COLO829 (cell line): ENCODE measurements around the gene SLC25A45.
"Not testable (repeated sequence)": the region's sequence is repeated elsewhere in the genome, so short reads cannot be mapped to it uniquely, and the experiment has no call there.

Experiments used
- DNase-seq: peaks from one replicate; pipeline ENCODE4 v3.0.0; 2012; ENCODE audit warnings: low spot score

Gene SLC25A45

DNA sequence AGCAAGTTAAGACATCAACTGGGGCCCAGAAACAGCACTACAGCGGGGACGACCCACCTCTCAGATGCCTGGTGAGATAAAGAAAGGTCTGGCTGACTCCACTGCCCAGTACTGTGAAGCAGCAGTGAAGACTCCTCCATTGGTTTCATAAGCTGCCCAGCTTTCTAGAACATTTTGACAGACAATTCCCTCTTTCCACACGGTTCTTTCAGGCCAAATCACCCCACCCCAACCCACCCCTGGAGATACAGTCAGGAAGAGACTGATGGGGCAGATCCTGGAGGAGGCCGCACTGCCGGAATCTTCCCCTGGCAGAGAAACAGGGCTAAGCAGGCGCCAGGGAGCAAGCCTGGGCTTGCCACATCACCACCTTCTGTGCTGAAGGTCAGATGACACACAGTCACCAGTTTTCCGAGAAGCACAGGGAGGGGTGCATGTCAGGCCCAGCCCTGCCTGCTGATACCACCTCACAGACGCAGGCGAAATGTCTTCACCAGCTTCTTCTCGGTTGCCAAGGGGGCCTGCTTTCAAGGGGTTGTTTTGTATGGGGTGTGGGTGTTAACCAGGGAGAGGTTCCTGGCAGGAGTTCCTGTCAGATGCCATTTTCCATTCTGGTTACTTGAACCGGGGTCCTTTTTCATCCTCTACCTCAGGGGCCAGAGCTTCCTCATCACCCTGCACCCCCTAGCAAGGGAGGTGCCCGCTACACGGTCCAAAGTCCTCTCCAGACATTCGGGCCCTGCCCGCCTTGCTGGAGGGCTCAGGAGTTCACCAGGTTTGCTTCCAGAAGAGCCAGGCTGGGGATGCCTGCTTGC lies 38.7 kb upstream of the SLC25A45 start:
- peak; percentile 70 for DNase-seq

DNA sequence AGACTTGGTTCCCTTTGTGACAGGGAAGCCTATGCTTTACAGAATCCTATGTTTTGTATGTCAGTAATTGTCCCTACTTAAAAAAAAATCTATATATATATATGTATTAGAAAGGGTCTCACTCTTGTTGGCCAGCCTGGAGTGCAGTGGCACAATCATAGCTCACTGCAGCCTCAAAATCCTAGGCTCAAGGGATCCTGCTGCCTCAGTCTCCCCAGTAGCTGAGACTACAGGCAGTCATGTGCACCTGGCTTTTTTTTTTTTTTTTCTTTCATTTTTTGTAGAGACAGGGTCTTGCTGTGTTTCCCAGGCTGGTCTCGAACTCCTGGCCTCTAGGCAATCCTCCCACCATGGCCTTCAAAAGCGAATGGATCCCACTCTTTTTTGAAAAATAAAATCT lies 38.1 kb upstream of the SLC25A45 start:
- DNase-seq, result no peak

DNA sequence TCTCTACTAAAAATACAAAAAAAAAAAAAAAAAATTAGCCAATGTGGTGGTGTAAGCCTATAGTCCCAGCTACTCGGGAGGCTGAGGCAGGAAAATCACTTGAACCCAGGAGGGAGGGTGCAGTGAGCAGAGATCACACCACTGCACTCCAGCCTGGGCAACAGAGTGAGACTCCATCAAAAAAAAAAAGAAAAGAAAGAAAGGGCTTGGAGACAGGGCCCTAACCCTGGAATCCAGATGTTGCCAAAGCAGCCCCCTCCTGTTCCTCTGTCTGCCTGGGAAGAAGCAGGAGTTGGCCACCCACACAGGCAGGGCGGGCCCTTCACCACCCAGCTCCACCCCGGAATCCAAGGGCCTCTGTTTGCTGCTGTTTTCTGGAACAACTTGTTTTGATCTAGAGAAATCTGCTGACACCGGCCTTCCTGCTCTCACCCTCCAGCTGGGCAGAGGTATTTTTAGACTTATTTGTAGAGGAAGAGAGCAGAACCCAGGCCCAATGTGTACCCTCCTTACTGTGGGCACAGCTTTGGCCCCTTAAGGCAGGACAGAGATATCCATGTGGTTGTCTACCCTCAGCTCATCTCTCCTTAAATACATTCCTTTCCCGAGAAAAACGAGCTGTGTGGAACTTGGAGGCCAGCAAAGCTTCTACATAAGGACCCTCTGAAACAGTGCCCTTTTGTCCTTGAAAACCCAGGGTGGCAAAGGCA lies 37.5 kb upstream of the SLC25A45 start:
- peak; percentile 72 for DNase-seq

DNA sequence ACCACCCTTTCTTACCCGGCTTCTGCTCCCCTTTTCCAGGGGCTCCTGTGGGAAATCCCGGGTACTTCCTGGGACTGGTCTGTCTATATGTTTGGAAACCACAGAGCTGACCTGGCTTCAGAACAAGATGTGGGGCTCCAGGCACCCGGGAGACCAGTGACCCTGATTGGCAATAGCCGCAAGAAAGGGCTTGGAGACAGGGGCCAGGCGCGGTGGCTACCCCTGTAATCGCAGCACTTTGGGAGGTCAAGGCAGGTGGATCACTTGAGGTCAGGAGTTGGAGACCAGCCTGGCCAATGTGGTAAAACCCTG lies 37.0 kb upstream of the SLC25A45 start:
- no peak for DNase-seq

DNA sequence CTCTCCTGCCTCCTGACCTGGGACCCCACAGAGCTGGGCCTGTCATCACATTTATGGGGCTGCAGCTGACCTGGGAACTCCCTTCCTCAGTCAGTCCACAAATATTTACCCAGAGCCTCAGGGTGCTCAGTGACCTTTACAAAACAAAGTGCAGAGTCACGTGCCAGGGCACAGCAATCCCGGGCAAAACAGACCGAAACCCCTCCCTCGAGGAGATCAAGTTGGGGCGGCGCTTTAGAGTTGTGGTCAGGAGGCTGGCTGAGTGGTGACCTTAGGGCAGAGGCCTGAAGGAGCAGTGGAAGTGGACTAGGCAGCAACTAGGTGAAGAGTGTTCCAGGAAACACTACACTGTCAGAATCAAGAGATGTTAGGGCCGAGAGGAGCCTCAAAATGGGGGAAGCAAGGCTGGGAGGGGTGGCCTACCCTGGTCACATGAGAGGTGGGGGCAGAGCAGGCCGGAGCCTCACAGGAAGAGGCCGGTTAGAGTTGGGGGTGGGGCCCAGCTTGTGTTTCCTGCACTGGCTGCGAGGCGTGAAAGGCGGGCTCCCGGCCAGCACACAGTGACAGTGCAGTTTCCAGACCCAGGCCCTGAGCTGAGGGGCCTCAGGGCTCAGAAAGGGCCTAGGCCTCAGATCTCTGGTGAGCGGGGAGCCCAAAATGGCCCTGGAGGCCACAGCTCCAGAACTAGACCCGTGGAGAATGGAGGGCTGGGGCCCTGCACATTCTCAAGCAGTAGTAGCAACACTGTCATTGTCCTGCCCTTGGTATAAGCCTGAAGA lies 36.4 kb upstream of the SLC25A45 start:
- peak; percentile 92 for DNase-seq

DNA sequence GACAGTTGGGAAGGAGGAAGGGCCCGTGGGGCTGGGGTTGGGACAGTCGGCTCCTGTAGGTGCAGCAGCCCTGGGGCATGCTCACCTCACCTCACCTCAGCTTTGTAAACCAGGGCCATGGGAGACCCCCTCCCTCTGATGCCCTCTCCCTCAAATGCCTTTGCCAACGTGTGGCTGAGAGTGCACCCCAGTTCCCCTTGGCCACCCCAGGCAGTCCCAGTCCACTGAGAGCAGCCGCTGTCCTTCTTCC lies 35.9 kb upstream of the SLC25A45 start:
- no peak for DNase-seq

DNA sequence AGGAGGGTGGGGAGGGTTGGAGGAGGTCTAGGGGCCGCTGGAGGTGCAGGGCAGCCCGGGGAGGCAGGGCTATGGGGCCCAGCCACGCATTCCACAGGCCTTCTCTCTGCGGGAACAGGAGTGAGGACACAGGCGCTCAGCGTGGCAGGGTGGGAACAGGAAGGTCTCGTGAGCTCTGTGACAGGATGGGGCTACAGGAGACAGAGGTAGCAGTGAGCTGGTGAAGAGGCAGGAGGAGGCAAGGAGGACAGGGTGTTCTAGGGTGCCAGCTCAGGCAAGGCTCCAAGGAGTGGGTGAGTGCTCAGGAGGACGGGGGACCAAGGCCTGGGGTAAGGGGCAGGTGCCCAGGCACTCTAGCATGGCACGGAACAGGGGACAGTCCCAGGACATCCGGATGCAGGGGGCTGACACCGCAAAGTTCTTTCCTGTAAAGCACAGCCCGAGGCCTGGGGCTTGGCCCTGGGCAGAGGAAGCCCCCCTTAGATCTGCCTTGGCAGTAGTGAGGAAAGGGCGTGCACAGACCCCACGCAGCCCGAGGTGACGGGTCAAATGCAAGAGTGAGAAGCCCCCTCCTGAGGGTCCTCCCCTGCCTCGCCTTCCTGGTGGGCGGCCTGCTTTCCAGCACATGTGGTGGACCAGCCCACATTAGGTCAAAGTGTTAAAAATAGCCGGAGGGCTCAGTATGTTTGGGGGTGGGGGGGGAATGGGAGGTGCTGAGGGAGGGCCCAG lies 35.4 kb upstream of the SLC25A45 start:
- no peak for DNase-seq

DNA sequence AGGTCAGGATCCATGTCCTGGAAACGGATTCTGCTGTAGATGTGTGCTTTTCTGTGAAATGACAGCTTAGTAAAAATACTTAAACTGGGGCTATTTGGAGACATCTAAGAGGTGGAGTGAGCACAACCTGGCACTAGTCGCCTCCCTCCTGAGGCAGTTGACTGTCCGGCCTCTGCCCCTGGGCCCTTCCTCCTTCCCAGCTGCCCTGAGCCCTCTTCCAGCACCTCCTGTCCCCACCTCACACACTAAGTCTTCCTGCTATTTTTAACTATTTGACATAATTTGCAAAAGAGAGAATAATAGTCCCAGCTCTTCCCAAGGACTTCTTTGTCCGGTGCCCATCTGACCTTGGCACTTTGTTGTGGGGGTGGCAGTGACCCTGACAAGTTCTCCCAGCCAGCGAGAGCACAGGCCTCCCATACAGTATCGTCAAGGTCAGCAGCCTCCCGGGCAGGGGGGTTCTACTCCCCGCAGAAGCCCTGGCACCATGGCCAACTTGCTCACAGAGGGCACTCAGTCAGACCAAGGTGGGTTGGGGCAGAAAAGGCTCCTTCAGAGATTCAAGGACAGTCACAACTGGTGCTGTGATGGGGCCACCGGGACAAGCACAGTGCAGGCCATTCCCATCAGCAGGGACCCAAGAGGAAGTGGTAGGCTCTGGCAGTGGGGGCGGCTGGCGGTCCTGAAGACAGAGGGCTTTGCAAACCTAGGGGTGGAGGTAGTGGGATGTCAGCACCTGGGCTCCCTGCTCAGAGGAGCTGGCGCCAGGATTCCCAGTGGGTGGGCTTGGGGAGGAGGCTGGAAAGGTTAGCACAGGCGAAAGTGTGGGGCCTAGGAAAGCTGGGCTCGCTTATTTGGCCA lies 34.6 kb upstream of the SLC25A45 start:
- no peak for DNase-seq

DNA sequence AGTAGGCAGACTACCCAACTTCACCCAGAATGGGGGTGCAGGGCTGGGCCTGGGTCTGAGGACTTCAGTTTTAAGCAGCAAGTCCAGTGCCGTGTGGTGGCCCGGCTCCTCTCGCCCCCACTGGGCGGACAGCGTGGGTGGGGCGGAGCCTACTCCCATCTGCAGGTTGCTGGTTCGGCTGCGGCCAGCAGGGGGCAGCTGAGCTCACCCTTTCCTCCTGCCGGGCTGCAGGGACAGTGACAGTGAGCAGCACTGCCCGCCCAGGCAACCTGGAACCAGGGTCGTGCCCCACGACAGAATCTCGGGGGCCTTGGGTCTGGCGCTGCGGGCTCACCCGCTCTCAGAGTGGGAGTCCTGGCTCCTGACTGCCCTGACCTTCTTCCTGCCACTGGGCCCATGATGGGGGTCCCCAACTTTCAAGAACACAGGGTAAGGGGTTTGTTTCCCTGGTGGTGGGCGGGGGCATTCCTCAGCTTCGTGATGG lies 33.9 kb upstream of the SLC25A45 start:
- peak; percentile 82 for DNase-seq

DNA sequence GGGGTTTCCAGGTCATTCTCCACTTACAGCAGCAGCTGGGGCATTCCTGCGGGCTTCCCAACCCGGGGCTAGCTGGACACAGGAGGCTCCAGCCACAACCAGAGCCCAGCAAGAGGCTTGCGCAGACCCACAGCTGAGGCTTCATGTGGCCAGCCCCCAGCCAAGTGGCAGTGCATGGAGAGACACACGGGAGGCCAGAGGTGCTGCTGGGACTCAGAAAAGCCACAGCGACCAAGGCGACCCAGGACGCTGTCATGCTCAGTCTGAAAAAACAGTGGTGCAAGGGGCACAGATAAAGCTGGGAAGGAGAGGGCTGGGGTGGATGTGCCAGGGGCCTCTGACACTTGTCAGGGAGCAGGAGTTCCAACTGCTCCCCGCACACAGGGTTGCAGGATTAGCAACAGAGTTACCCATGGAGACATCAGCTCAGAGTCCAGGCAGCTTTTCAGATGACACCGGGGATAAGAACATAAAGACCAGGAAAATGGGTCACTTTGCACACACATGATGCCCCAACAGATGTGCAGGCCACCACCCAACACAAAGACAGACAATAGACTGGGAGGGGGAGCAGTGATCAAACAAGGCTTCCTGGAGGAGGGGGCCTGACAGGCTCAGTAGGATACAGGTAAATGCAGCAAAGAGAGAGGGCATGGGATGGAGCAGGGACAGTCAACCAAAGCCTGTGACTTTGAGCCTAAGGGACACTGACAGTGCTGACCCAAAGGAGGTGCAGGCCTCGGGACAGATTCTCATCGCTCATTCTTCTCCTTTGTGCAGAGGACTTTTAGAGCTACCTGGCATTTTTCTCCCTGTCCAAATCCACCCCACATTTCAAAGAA lies 33.3 kb upstream of the SLC25A45 start:
- no peak for DNase-seq

DNA sequence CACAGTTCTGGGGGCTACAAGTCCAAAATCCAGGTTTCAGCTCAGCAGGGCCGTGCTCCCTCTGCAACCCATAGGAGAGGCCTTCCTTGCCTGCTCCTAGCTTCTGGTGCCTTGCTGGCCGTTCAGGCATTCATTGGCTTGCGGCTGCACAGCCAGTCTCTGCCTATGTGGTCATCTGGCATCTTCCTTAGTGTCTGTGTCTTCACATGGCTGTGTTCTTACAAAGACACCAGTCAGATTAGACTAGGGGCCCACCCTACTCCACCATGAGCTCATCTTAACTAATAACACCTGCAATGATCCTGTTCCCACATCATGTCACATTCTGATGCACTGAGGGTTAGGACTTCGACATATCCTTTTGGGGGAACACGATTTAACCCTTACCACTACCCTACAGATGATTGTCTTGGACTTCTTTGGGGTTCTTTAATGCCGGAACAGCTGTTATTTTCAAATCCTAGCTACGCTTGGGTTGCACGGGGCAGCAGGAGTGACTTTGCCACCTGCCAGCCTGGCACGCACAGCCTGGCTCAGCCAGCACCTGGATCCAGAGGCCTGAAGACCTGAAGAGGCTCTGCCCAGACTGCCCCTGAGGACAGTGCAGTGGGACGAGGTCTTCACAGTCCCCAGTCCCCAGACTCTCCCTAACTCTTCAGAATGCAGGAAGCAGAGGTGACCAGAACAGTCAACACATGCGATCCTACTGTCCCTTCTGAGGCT lies 32.5 kb upstream of the SLC25A45 start:
- DNase-seq, result no peak

DNA sequence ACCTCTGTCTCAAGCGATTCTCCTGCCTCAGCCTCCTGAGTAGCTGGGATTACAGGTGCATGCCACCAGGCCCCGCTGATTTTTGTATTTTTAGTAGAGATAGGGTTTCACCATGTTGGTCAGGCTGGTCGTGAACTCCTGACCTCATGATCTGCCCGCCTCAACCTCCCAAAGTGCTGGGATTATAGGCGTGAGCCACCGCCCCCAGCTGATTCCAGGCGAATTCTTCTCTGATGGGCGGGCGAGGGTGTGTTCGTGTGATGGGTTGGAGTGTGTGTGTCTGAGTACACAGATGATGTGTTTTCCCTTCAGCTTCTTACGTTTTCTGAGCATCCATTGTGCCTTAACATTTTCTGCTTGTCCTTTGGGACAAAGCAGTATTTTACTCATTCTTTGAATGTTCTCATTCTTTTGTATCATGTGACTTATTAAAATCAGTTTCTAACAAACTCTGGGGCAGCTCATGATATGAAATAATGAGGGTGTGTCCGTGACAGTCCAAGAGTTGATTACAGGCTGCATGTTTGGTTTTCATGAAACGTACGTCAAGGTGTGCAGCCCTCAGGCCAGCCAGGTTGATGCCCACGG lies 30.7 kb upstream of the SLC25A45 start:
- DNase-seq, result not testable (repeated sequence)

DNA sequence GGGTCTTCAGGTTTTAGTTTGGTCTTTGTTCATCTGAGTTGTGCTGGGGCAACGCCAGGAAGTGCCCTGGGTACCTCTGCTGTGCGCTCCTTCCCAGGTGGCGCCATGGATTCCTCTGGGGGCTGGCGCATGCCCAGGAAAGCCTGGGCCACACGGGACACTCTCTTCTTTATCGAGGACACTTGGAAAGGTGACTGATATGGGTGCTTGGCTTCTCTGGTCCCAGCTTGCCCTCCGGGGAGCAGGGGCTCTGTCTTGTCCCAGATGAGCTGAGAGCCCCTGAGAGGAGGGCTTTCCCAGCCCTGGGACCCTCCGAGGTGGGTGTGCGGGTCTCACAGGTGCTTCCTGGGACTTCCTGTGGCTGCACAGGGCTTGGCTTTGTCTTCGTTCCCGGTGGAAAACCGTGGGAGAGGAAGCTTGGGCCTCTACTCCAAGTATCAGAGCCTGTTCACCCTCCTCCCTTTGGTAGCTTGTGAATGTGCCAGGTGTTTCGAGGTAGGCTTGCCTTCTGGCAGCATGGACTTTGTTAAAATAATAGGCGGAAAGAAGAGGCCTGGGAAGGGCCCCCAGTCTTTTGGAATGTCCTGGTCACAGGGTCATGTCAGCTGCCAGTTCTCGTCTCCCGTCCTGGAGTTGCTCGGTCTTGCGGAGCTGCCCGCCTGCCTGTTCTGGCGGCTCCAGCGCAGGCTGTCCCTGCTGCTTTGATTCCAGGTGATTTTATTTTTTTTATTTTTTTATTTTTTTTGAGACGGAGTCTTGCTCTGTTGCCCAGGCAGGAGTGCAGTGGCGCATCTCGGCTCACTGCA lies 30.0 kb upstream of the SLC25A45 start:
- no peak for DNase-seq

DNA sequence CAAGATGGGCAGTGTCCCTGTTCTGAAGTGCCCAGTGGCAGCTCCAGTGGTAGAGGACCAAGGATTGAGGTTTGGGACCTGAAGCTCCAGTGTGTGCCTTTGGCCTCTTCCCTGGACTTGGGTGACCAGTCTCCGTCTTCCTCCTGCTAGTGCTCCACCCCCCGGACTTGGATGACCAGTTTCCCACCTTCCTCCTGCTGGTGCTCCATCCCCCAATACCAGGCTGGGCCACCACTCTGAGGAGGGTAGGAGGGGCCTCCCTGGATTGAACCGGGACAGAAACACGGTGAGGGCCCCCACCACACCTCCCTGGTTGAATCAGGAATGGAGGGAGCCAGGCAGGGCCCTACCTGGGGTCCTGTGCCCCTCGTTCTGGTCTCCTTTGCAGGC lies 29.2 kb upstream of the SLC25A45 start:
- DNase-seq, result no peak

DNA sequence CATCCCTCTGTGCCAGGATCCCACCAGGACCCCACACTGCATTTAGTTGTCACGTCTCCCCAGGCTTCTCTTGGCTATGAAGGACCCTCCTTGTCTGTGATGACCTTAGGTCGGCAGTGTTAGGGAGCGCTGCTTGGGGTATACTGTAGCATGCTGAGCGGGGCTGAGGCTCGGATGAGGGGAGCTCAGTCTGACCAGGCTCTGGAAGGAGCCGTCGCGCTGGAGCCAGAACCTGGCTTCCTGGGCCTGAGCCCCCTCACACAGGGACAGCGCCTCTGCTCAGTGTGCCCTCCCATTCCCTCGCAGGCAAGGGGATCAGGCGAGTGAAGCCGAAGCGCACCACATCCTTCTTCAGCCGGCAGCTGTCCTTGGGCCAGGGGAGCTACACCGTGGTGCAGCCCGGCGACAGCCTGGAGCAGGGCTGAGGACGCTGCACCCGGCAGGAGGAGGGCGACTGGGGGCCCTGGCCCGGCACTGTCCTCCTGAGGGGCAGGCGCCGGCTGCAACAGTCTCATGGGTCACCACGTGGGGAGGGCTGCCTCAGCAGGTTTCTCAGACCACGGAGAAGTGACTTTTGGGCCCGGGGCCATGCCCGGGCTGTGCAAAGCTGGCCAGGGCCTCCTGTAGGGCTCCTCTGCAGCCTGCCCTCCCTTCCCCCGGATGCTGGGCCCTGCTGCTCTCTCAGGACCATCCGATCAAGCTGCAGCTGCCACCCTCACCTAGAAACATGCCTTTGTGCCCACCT lies 28.7 kb upstream of the SLC25A45 start:
- DNase-seq, result no peak

DNA sequence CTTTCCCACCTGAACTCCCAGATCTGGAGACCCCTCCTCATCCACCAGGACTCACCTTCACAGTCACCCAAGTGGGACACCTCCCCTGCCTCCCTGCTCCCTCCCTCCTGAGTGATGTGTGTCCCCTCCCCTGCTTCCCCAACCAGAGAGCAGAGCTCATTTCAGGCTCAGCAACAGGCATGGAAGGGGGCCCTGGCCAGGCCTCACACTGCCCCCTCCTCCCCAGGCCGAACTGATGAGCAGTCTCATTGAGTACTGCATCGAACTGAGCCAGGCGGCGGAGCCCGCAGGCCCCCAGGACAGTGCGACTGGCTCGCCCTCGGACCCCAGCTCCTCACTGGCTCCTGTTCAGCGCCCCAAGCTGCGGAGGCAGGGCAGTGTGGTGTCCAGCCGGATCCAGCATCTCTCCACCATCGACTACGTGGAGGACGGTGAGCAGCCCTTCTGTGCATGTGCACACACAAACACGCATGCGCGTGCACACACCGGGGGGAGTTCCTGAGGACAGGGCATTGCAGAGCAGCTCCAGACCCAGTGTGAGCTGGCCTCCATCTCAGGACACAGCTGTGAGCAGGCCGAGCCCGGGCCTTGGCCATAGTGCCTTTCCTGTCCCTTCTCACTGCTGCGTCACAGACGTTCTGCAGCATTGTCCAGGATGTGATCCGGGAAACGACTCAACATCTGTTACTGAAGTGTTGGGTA lies 22.3 kb upstream of the SLC25A45 start:
- no peak for DNase-seq

DNA sequence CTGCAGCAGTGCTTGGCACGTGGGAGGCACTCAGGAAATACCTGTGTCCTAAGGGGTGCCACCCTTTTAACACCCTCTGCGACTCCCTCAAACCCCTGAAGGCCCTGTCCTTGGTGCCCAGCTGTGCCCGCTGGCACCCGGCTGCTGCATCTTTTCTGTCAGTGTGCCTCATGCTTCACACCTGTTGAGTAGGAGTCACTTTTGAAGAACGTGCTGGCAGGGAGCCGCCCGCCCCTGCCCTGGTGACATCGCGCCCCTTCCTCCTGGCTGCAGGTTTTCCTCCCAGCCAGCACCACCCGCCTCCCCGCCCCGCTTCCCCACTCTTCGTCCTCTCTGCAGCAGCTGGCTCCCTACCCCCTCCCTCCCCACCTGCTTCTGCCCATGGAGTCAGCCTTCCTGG lies 21.8 kb upstream of the SLC25A45 start:
- DNase-seq, result no peak
